Measurements from ENCODE around the gene MTFR1L.

MTFR1L gene

DNA sequence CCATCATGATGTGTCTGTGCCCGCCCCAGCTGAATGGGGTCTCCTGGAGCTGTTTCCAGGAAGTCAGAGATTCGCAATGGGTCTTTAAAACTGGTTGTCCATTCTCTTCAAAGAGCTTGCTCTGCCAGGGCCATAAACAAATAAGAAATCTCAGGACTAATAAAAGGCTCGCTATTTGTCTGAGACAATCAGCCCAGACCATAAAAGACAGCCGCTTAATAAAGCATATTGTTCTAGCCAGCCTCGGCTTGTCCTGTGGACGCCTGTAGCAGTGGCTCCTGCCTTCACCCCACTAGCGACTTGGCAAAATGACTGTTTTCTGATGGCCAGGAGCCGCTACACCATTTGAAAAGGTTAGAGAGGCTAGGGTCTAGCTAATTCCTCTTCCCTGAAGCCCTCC lies 40.4 kb upstream of the MTFR1L start:
- Histone ChIP-seq H3K9ac (ENCODE audit: low read length in 5 of 5) (no peak overlapping the region), H3K4me3 (ENCODE audit: low read depth in 1 of 5, low read length in 5 of 5) (no peak overlapping the region), H3K27me3 (ENCODE audit: control insufficient read depth in 5 of 5, insufficient read depth in 4 of 5, low read length in 5 of 5) (peaks cover 0 to 2% (median 0%) of the 10 kb centered on the region in 5 donors), H3K4me1 (ENCODE audit: control insufficient read depth in 5 of 5, insufficient read depth in 5 of 5, low read length in 5 of 5) (no peaks in the 10 kb centered on the region), H3K27ac (ENCODE audit: low read depth, low read length) (no peak overlapping the region), H3K9me3 (ENCODE audit: control insufficient read depth in 5 of 5, low read length in 5 of 5) (no peaks in the 10 kb centered on the region), H3K36me3 (ENCODE audit: control insufficient read depth in 5 of 5, insufficient read depth in 5 of 5, low read length in 5 of 5) (peaks cover 0 to 40% (median 17%) of the 10 kb centered on the region in 5 donors)

DNA sequence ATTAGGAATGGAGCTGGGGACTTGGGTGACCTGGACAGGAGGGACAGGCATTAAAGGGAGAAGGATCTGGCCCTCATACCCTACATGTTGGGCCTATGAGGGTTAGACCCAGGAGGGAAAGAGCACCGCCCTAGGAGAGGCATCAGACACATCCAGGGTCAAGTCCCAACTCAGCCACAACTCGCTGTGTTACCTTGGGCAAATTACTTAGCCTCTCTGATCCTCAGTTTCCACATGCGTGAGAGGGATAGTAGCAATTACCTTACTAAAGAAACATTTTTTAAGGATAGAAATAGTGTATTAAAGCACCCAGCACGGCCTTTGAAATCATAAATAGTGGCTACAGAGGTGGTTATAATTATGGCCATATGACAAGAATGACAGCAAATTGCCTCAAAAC lies 39.9 kb upstream of the MTFR1L start:
- Histone ChIP-seq H3K4me3 (ENCODE audit: low read depth in 1 of 5, low read length in 5 of 5) (no peak overlapping the region), H3K9me3 (ENCODE audit: control insufficient read depth in 5 of 5, low read length in 5 of 5) (no peaks in the 10 kb centered on the region), H3K4me1 (ENCODE audit: control insufficient read depth in 5 of 5, insufficient read depth in 5 of 5, low read length in 5 of 5) (no peaks in the 10 kb centered on the region), H3K27me3 (ENCODE audit: control insufficient read depth in 5 of 5, insufficient read depth in 4 of 5, low read length in 5 of 5) (peaks cover 0 to 3% (median 0%) of the 10 kb centered on the region in 5 donors), H3K36me3 (ENCODE audit: control insufficient read depth in 5 of 5, insufficient read depth in 5 of 5, low read length in 5 of 5) (peaks cover 0 to 44% (median 17%) of the 10 kb centered on the region in 5 donors), H3K9ac (ENCODE audit: low read length in 5 of 5) (no peak overlapping the region), H3K27ac (ENCODE audit: low read depth, low read length) (no peak overlapping the region)

DNA sequence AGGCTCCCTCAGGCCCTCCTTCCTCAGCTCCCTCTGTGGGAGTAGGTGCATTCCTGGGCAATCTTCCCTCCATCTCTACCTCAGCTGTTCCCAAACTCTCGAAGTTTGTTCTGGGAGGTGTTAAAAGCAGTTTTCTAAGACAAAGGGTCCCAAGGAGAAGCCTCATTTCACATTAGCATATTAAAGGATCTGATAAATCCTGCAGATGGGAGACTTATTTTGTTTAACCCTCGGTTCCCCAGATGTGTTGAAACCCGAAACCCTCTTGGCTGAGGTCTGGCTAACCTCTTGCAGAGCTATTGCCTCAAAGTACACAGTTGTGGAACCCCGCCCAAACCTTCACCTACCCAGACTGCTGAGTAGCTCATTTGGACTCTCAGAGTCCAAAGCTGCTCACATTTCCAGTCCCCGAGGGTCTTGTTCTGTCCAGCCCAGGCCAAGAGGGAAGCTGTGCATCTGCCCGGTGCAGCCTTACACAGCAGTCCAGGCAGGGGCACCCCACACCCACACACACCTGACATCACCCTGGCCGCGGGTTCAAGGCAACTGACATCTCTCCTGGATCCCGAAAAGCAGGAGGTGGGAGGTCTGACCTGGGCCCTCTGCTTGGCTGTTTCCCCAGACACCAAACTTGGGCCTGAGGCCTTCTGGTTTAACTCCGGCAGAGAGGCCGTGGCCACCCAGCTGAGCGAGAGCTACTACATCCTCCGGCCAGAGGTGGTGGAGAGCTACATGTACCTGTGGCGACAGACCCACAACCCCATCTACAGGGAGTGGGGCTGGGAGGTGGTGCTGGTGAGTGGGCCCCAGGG lies 39.2 kb upstream of the MTFR1L start:
- no peak overlapping the region for H3K27ac ChIP-seq (ENCODE audit: low read depth, low read length)
- no peak overlapping the region for H3K9ac ChIP-seq (ENCODE audit: low read length in 5 of 5)
- H3K27me3 ChIP-seq (ENCODE audit: control insufficient read depth in 5 of 5, insufficient read depth in 4 of 5, low read length in 5 of 5), result peaks cover 0 to 3% (median 0%) of the 10 kb centered on the region in 5 donors
- no peaks in the 10 kb centered on the region for H3K4me1 ChIP-seq (ENCODE audit: control insufficient read depth in 5 of 5, insufficient read depth in 5 of 5, low read length in 5 of 5)
- no peaks in the 10 kb centered on the region for H3K9me3 ChIP-seq (ENCODE audit: control insufficient read depth in 5 of 5, low read length in 5 of 5)
- H3K36me3 ChIP-seq (ENCODE audit: control insufficient read depth in 5 of 5, insufficient read depth in 5 of 5, low read length in 5 of 5), result peaks cover 0 to 44% (median 17%) of the 10 kb centered on the region in 5 donors
- H3K4me3 ChIP-seq (ENCODE audit: low read depth in 1 of 5, low read length in 5 of 5), result no peak overlapping the region

DNA sequence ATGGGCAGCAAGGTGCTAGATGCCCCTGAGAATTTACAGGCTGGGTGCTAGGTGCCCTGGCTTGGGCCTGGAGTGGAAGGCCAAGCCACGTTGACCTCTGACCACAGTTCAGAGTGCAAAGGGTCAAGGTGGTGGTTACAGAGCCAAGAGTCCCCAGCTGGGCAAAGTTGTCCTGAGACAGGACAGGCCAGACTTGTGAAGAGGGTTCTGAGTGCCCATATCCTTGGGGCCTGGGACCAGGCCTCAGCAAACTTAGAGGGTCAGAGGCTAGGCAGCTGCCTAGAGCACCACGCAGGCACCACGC lies 38.7 kb upstream of the MTFR1L start:
- H3K36me3 ChIP-seq (ENCODE audit: control insufficient read depth in 5 of 5, insufficient read depth in 5 of 5, low read length in 5 of 5), result peaks cover 0 to 44% (median 17%) of the 10 kb centered on the region in 5 donors
- H3K4me3 ChIP-seq (ENCODE audit: low read depth in 1 of 5, low read length in 5 of 5), result no peak overlapping the region
- H3K27me3 ChIP-seq (ENCODE audit: control insufficient read depth in 5 of 5, insufficient read depth in 4 of 5, low read length in 5 of 5), result peaks cover 0 to 3% (median 0%) of the 10 kb centered on the region in 5 donors
- no peak overlapping the region for H3K9ac ChIP-seq (ENCODE audit: low read length in 5 of 5)
- no peaks in the 10 kb centered on the region for H3K9me3 ChIP-seq (ENCODE audit: control insufficient read depth in 5 of 5, low read length in 5 of 5)
- no peak overlapping the region for H3K27ac ChIP-seq (ENCODE audit: low read depth, low read length)
- no peaks in the 10 kb centered on the region for H3K4me1 ChIP-seq (ENCODE audit: control insufficient read depth in 5 of 5, insufficient read depth in 5 of 5, low read length in 5 of 5)

DNA sequence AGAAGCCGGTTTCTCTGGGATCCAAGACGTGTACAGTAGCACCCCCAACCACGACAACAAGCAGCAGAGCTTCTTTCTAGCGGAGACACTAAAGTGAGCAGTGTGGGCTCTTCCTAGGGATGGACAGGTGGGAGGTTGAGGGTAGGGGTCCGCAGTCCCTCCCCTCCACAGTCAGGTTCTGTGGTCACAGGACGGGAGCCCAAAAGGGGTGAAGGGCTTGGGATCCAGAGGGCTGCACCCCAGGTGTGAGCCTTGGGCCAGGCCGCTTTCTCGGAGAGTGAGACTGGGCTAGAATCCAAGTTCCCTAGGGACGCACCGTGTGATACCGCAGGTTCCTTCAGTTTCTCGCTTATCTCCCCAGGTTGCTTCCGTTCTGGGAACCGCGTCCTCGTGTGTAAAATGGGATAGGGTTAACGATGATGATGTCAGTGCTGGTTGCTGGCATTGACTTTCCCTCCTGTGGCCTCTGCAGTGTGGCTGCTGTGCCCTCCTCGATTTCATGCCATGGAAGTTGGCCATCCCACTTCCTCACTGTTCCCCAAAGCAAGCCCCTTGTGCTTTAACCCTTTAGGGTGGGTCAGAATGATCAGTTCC lies 37.0 kb upstream of the MTFR1L start:
- H3K9ac ChIP-seq (ENCODE audit: low read length in 5 of 5), result no peak overlapping the region
- H3K9me3 ChIP-seq (ENCODE audit: control insufficient read depth in 5 of 5, low read length in 5 of 5), result no peaks in the 10 kb centered on the region
- H3K36me3 ChIP-seq (ENCODE audit: control insufficient read depth in 5 of 5, insufficient read depth in 5 of 5, low read length in 5 of 5), result peaks cover 0 to 38% (median 17%) of the 10 kb centered on the region in 5 donors
- peaks cover 0 to 3% (median 0%) of the 10 kb centered on the region in 5 donors for H3K27me3 ChIP-seq (ENCODE audit: control insufficient read depth in 5 of 5, insufficient read depth in 4 of 5, low read length in 5 of 5)
- H3K4me3 ChIP-seq (ENCODE audit: low read depth in 1 of 5, low read length in 5 of 5), result no peak overlapping the region
- H3K27ac ChIP-seq (ENCODE audit: low read depth, low read length), result no peak overlapping the region
- peaks cover 0 to 11% (median 6%) of the 10 kb centered on the region in 5 donors for H3K4me1 ChIP-seq (ENCODE audit: control insufficient read depth in 5 of 5, insufficient read depth in 5 of 5, low read length in 5 of 5)

DNA sequence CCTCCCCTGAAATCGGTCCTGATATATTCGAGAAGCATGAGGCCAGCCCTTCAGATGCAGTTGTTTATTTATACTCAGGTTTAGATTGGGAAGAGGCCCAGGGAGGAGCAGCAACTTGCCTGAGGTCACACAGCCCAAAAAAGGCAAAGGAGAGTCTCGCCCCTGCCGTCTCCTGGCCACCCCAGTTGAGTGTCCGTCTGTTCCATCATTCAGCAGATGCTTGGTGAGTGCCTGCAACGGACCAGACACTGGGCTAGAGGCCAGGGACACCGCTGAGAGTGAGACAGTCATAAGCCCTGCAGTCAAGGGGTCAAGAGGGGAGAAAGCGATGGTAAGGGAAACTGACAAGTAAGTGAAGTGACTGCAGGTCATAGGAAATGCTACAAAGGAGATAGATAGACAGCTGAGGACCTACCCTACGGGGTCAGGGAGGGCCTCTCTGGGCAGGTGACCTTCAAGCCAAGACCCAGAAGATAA lies 35.1 kb upstream of the MTFR1L start:
- Histone ChIP-seq H3K4me3 (ENCODE audit: low read depth in 1 of 5, low read length in 5 of 5) (no peak overlapping the region), H3K27ac (ENCODE audit: low read depth, low read length) (no peak overlapping the region), H3K4me1 (ENCODE audit: control insufficient read depth in 5 of 5, insufficient read depth in 5 of 5, low read length in 5 of 5) (peaks cover 0 to 12% (median 8%) of the 10 kb centered on the region in 5 donors), H3K27me3 (ENCODE audit: control insufficient read depth in 5 of 5, insufficient read depth in 4 of 5, low read length in 5 of 5) (peaks cover 0 to 3% (median 0%) of the 10 kb centered on the region in 5 donors), H3K9ac (ENCODE audit: low read length in 5 of 5) (no peak overlapping the region), H3K36me3 (ENCODE audit: control insufficient read depth in 5 of 5, insufficient read depth in 5 of 5, low read length in 5 of 5) (peaks cover 0 to 33% (median 12%) of the 10 kb centered on the region in 5 donors), H3K9me3 (ENCODE audit: control insufficient read depth in 5 of 5, low read length in 5 of 5) (no peaks in the 10 kb centered on the region)

DNA sequence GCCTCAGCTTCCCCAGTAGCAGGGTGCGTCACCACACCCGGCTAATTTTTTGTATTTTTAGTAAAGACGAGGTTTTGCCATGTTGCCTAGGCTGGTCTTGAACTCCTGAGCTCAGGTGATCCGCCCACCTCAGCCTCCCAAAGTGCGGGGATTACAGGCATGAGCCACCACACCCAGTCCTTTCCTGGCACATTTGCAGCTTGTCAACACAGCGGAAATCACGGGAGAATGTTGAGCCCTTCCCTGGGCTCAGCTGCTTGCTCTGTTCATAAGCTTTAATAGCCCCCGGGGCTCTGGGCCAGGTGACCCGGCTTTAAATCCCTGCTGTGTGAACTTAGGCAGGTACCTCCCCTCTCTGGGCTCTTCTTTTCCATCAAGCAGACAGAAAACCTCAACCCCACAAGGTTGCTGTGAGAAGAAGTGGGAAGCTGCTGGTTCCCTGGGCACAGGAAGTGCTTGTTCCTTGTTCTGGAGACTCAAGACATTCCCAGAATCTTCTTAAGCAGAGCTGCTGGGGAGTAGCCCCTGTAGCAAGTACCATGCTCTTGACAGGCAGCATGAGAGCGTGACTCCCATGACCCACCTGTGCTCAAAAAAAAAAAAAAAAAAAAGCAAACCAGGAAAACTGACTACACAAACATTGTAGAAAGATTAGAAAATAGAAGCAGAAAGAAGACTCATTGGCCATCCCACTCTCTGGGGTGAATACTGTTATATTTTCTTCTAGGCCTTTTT lies 34.3 kb upstream of the MTFR1L start:
- Histone ChIP-seq H3K36me3 (ENCODE audit: control insufficient read depth in 5 of 5, insufficient read depth in 5 of 5, low read length in 5 of 5) (peaks cover 0 to 35% (median 12%) of the 10 kb centered on the region in 5 donors), H3K9me3 (ENCODE audit: control insufficient read depth in 5 of 5, low read length in 5 of 5) (no peaks in the 10 kb centered on the region), H3K27me3 (ENCODE audit: control insufficient read depth in 5 of 5, insufficient read depth in 4 of 5, low read length in 5 of 5) (peaks cover 0 to 3% (median 0%) of the 10 kb centered on the region in 5 donors), H3K27ac (ENCODE audit: low read depth, low read length) (no peak overlapping the region), H3K9ac (ENCODE audit: low read length in 5 of 5) (no peak overlapping the region), H3K4me1 (ENCODE audit: control insufficient read depth in 5 of 5, insufficient read depth in 5 of 5, low read length in 5 of 5) (peaks cover 0 to 12% (median 8%) of the 10 kb centered on the region in 5 donors), H3K4me3 (ENCODE audit: low read depth in 1 of 5, low read length in 5 of 5) (no peak overlapping the region)

DNA sequence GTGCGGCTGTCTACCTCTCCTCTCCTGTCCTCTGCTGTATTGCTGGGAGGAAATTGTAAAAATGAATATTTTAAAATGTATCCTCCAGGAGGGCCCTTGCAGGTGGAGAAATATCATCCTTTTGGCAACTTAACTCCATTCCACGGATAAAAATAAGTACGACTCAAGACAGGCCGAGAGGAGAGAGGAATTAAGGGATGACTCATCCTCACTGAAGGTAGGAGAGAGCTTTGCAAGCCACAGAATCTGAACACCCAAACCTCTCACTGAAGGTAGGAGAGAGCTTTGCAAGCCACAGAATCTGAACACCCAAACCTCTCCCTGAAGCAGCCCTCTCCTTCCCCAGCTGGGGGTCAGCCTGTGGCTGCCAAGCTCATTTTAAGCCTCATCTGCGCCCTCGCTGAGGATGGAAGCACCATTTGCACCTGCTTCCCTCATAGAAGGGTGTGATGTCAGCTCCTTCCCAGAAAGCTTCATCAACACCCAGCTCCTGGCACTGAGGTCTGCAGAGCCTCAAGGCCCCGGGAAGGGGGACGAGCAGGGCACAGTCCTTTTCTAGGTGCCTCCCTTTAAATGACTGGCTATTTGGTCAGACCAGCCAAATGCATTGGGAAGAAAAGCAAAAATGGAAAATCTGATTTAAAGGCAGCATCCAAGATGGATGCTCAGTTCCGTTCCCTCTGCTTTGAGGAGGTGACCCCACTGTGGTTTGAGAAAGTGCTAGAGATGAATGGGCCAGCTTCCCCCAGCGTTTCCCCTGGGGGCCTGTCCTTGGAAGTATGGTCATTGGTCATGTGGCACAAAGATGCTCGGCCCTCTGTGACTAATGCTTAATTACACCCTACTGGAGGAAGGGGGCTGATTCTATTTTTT lies 32.6 kb upstream of the MTFR1L start:
- Histone ChIP-seq H3K9me3 (ENCODE audit: control insufficient read depth in 5 of 5, low read length in 5 of 5) (no peaks in the 10 kb centered on the region), H3K27me3 (ENCODE audit: control insufficient read depth in 5 of 5, insufficient read depth in 4 of 5, low read length in 5 of 5) (peaks cover 0 to 3% (median 0%) of the 10 kb centered on the region in 5 donors), H3K36me3 (ENCODE audit: control insufficient read depth in 5 of 5, insufficient read depth in 5 of 5, low read length in 5 of 5) (peaks cover 0 to 36% (median 10%) of the 10 kb centered on the region in 5 donors), H3K4me3 (ENCODE audit: low read depth in 1 of 5, low read length in 5 of 5) (no peak overlapping the region), H3K4me1 (ENCODE audit: control insufficient read depth in 5 of 5, insufficient read depth in 5 of 5, low read length in 5 of 5) (peaks cover 0 to 12% (median 8%) of the 10 kb centered on the region in 5 donors), H3K27ac (ENCODE audit: low read depth, low read length) (no peak overlapping the region), H3K9ac (ENCODE audit: low read length in 5 of 5) (no peak overlapping the region)

DNA sequence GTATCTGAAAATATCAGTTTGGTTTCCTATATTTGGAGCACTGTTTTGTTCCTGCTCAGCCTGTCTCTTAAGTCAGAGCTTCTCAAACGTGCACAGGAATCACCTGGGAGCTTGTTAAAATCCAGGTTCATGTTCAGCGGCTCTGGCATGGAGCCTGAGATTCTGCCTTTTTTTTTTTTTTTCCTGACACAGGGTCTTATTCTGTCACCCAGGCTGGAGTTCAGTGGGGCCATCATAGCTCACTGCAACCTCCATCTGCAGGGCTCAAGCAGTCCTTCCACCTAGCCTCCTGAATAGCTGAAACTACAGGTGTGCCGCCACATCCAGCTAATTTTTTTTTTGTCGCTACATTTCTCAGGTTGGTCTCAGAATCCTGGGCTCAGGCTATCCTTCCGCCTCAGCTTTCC lies 32.0 kb upstream of the MTFR1L start:
- Histone ChIP-seq H3K27me3 (ENCODE audit: control insufficient read depth in 5 of 5, insufficient read depth in 4 of 5, low read length in 5 of 5) (peaks cover 0 to 3% (median 0%) of the 10 kb centered on the region in 5 donors), H3K4me1 (ENCODE audit: control insufficient read depth in 5 of 5, insufficient read depth in 5 of 5, low read length in 5 of 5) (peaks cover 0 to 12% (median 8%) of the 10 kb centered on the region in 5 donors), H3K4me3 (ENCODE audit: low read depth in 1 of 5, low read length in 5 of 5) (no peak overlapping the region), H3K27ac (ENCODE audit: low read depth, low read length) (no peak overlapping the region), H3K9ac (ENCODE audit: low read length in 5 of 5) (no peak overlapping the region), H3K36me3 (ENCODE audit: control insufficient read depth in 5 of 5, insufficient read depth in 5 of 5, low read length in 5 of 5) (peaks cover 0 to 30% (median 8%) of the 10 kb centered on the region in 5 donors), H3K9me3 (ENCODE audit: control insufficient read depth in 5 of 5, low read length in 5 of 5) (no peaks in the 10 kb centered on the region)

All from subcutaneous abdominal adipose tissue (tissue), 5 donors.